Activated CD8-positive, alpha-beta memory T cell treated with anti-CD3 and anti-CD28 coated beads, Interleukin-2, amount 10 ng/mL, durations not matched to agents 7 days and 5 days (primary cell): ENCODE data around the gene SLC39A3. TPM values are rescaled to one million over a fixed set of nuclear protein-coding genes. Genes with fewer than 3 reads are reported as not detected.

Source experiments
- ATAC-seq: fragments of 150-1000 bp; cut with Tn5 transposase; one replicate; pipeline ENCODE4 v1.10.0; 2021; ENCODE audit warnings: moderate library complexity
- CTCF ChIA-PET: fragments of 350-600 bp; sonication (Branson Sonifier 250); formaldehyde crosslinking; loops from one replicate; lab custom pipeline; 2021; ENCODE audit warnings: antibody characterized with exemption; lab: Charles Lee
- DNase-seq: peaks from one replicate; pipeline ENCODE4 v3.0.0-alpha.2; 2020
- H3K27ac Mint-ChIP-seq: one replicate; pipeline ENCODE4 v1.8.0; 2021; ENCODE audit warnings: mild to moderate bottlenecking, mixed read lengths
- H3K27me3 Mint-ChIP-seq: one replicate; pipeline ENCODE4 v1.8.0; 2021; ENCODE audit warnings: mixed read lengths
- H3K36me3 Mint-ChIP-seq: one replicate; pipeline ENCODE4 v1.8.0; 2021; ENCODE audit warnings: mild to moderate bottlenecking, mixed read lengths
- H3K4me1 Mint-ChIP-seq: one replicate; pipeline ENCODE4 v1.8.0; 2021; ENCODE audit warnings: mixed read lengths
- H3K4me3 Mint-ChIP-seq: one replicate; pipeline ENCODE4 v1.8.0; 2021; ENCODE audit warnings: mild to moderate bottlenecking, moderate library complexity, mixed read lengths
- H3K9me3 Mint-ChIP-seq: one replicate; pipeline ENCODE4 v1.8.0; 2022; ENCODE audit warnings: low read depth, mixed read lengths
- total RNA-seq, 2 experiments: library from RNA; stranded (reverse); gene quantifications; one replicate each; pipeline ENCODE4 v1.2.3, GENCODE V29; 2021

The SLC39A3 gene, protein sequence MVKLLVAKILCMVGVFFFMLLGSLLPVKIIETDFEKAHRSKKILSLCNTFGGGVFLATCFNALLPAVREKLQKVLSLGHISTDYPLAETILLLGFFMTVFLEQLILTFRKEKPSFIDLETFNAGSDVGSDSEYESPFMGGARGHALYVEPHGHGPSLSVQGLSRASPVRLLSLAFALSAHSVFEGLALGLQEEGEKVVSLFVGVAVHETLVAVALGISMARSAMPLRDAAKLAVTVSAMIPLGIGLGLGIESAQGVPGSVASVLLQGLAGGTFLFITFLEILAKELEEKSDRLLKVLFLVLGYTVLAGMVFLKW
- 10 to 100 TPM; 36.9 to 41.3 TPM for total RNA-seq

DNA sequence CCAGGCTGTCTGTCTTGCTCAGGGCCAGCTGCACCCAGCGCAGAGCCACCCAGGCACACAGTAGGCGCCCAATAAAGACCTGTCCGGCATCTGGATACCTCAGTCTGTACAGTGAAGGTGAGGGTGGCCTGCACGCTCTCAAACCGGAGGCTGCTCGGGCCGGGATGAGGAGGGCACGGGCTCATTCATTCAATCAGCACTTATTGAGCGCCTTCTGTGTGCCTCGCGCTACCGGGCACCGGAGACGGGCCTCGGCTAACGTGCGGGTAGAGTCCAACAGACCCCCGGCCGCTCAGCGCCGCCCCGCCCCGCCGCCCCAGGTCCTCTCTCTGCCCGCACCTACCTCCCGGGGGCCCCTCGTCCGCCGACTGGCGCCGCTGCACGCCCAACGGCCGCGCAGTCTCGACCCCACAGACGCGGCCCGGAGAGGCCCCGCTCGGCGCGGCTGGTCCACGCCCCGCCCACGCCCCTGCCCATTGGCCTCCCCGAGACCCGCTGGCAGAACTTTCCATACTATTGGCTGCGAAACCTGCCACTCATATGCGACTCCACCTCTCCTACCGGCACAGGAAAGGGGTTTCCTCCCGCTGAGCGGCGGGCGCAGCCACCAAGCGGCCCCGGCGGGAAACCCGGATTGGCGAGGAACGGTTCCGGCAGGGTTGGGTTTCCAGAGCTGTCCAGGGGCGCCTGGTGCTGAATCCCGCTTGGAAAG is at the start of gene SLC39A3:
Gene SLC39A3, minus strand, starts transcription at position 416 of the 712 bp plus-strand sequence. CDS start 2,760 bp downstream, outside the sequence.
- CTCF ChIA-PET, result interaction anchor here (1.2 to 3.9 kb wide), 5 partner anchors 10 to 211 kb away, joined by 3 to 15 read pairs (median 5); partner anchors contain the start of gene ZNF554
- no peaks in the 10 kb centered on the region for H3K9me3 Mint-ChIP-seq

DNA sequence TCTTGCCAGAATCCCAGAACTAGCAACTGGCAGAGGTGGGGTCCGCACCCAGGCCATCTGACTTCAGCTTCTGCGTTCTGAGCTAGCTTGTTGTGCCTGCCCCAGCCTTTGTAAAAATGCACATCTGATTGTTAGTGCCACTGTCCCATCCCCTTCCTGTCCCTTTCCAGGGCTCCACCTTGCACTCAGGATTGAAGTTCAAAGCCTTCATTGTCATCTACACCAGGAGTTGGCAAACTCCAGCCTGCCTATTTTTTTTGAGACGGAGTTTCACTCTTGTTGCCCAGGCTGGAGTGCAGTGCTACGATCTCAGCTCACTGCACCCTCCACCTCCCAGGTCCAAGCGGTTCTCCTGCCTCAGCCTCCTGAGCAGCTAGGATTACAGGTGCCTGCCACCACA is 48.4 kb upstream of the SLC39A3 start:
- peaks cover 48% of the 10 kb centered on the region for H3K4me1 Mint-ChIP-seq

More for the DNA sequence above, at the start of gene SLC39A3:
- Mint-ChIP-seq H3K27me3 (peaks cover 12% of the 10 kb centered on the region), H3K36me3 (peaks cover 28% of the 10 kb centered on the region), H3K4me3 (peak within 1 kb of the TSS; percentile 87), H3K27ac (peak within 1 kb of the TSS; percentile 76), H3K4me1 (peaks cover 14% of the 10 kb centered on the region)
- DNase-seq, result peak; percentile 99
- ATAC-seq, result peak; percentile 99

DNA sequence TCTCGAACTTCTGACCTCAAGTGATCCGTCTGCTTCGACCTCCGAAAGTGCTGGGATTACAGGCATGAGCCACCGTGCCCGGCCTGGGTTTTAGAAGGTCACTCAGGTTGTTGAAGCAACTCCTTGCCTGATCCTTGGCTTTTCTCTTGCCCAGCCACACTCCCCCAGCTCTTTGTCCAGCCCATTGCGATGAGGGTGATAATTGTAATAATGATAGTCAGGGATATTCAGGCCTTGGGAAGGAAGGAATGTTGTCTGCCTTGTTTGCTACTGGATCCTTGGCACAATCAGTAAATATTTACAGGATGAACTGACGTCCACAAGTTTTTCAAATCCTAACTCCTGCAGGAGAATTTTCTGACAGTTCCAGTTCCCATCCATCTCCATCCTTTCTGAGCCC is 47.3 kb upstream of the SLC39A3 start:
- Mint-ChIP-seq H3K36me3 (peaks cover 10% of the 10 kb centered on the region), H3K27me3 (no peaks in the 10 kb centered on the region), H3K4me1 (peaks cover 53% of the 10 kb centered on the region), H3K27ac (peak overlapping the region; percentile 47), H3K4me3 (peak overlapping the region; percentile 91), H3K9me3 (no peaks in the 10 kb centered on the region)
- CTCF ChIA-PET, result interaction anchor here (1.3 kb wide), 1 partner anchor 32 kb away, joined by 3 read pairs; no protein-coding TSS in a partner anchor
- DNase-seq, result no peak
- no peak for ATAC-seq

More for the DNA sequence above, 48.4 kb upstream of the SLC39A3 start:
- H3K4me3 Mint-ChIP-seq, result no peak overlapping the region
- ATAC-seq (no peak), DNase-seq (no peak)
- peaks cover 12% of the 10 kb centered on the region for H3K36me3 Mint-ChIP-seq
- CTCF ChIA-PET, result interaction anchor here (0.6 kb wide), 1 partner anchor 623 kb away, joined by 4 read pairs; no protein-coding TSS in a partner anchor
- no peak overlapping the region for H3K27ac Mint-ChIP-seq
- no peaks in the 10 kb centered on the region for H3K27me3 Mint-ChIP-seq
- H3K9me3 Mint-ChIP-seq, result no peaks in the 10 kb centered on the region

DNA sequence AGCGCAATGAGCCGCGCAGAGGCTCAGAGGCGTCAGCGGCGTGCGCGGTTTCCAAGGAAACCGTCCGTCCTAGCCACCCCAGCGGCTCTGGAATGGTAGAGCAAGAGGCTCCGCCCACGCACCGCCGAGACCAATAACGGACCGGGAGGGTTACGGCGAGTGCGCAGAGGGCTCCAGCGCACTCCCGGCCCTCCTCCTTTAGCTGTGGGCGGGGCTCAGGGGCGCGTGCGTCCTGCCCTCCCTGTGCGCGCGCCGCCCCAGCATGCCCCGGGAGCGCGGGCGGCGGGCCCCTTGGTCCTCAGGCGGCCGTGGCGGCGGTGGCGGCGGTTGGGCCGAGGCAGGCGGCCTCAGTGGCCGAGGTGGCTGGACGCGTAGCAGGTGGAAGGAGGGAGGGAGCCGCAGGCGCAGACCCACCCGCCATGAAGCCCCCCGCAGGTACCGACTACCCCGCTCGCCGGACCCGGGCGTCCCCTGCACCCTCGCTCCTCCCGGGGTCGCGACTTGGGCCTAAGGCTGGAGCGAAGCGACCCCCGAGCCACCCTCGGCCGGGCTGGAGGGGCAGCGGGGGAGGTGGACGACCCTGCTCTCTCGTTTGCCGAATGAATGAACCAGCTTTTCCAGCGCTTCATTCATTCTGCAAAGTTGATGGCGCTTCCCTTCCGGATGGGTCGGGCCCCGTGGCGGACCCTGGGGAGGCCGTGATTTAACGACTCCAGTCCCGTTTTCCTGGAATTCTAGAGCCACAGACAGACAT is 45.6 kb upstream of the SLC39A3 start, which contains the start of gene THOP1:
Gene THOP1, plus strand, starts transcription at position 260 of the 754 bp plus-strand sequence. Its CDS starts 160 bp downstream, at position 420.
- Mint-ChIP-seq H3K27ac (peak within 1 kb of the TSS; percentile 78), H3K4me3 (peak within 1 kb of the TSS; percentile 91), H3K9me3 (no peaks in the 10 kb centered on the region), H3K4me1 (peaks cover 67% of the 10 kb centered on the region), H3K36me3 (peaks cover 10% of the 10 kb centered on the region), H3K27me3 (no peaks in the 10 kb centered on the region)
- peak; percentile 90 for ATAC-seq
- DNase-seq, result peak; percentile 100
- CTCF ChIA-PET, result interaction anchor here (0.5 to 1.2 kb wide), 5 partner anchors 14 to 394 kb away, joined by 3 to 5 read pairs (median 4); no protein-coding TSS in a partner anchor

DNA sequence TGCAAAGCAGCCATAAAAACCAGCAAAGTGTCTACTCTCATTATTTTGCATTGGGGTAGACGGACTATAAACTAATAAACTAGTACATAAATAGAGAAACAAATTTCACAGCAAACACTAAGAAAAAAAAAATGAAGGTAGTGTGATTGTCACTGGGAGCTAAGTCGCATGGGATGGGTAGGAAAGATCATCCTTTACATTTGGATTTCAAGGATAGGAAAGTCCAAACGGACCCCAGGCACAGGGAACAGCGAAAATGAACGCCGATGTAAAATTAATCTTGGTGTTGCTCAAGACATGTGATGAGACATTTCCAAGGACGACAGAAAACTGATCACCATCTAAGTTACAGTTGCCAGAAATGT is 43.9 kb upstream of the SLC39A3 start:
- no peaks in the 10 kb centered on the region for H3K9me3 Mint-ChIP-seq
- peaks cover 8% of the 10 kb centered on the region for H3K36me3 Mint-ChIP-seq
- H3K27me3 Mint-ChIP-seq, result no peaks in the 10 kb centered on the region
- ATAC-seq (no peak), DNase-seq (no peak)
- CTCF ChIA-PET, result interaction anchor here (0.8 to 1.7 kb wide), 5 partner anchors 18 to 166 kb away, joined by 3 to 4 read pairs (median 3); no protein-coding TSS in a partner anchor
- peak overlapping the region; percentile 92 for H3K27ac Mint-ChIP-seq
- H3K4me3 Mint-ChIP-seq, result peak overlapping the region; percentile 88
- H3K4me1 Mint-ChIP-seq, result peaks cover 60% of the 10 kb centered on the region

DNA sequence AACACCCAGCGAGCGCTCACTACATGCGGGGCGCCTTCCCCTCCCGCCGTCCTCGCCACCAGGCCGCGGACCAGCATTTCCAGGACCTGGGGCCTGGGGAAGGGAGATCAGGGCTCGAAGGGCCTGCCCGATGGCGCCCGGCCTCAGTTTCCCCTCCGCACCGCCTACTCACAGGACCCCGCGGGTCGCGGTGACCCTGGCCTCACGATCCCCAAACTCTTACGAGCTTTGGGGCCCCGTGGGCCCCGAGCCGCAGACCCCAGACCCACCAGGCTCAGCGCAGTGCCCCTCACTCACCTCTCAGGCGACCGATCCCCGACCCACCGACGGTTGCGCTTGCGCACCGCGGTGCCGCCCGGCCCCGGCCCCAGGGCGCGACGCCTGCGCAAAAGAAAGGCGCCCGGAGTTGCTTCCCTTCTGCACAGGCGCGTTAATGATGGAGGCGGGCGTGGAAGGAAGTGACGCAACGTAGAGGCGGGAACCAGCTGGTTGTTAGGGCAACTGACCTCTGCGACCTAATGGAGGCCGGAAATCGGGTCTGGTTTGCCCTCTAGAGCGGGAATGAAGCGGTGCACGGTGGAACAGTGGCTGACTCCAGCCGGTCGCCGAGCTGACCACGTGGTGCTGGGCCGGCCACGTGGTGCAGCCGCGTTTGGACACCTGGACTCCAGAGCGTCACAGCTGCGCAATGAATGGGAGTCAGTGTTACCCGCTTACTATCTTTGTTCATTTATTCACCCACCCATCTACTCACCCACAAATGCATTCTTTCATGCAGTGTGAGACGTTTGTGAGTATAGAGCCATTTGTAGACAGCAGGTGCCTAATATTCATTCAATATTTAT is 43.3 kb upstream of the SLC39A3 start, which contains the start of gene SGTA:
Gene SGTA, minus strand, starts transcription at position 338 of the 845 bp plus-strand sequence. CDS start 14,205 bp downstream, outside the sequence.
- H3K4me3 Mint-ChIP-seq, result peak within 1 kb of the TSS; percentile 88
- H3K27me3 Mint-ChIP-seq, result no peaks in the 10 kb centered on the region
- H3K4me1 Mint-ChIP-seq, result peaks cover 62% of the 10 kb centered on the region
- ATAC-seq (peak; percentile 69), DNase-seq (peak; percentile 99)
- CTCF ChIA-PET, result interaction anchor here (0.8 to 1.7 kb wide), 5 partner anchors 18 to 167 kb away, joined by 3 to 4 read pairs (median 3); no protein-coding TSS in a partner anchor
- peak within 1 kb of the TSS; percentile 92 for H3K27ac Mint-ChIP-seq
- H3K36me3 Mint-ChIP-seq, result peaks cover 10% of the 10 kb centered on the region
- no peaks in the 10 kb centered on the region for H3K9me3 Mint-ChIP-seq

DNA sequence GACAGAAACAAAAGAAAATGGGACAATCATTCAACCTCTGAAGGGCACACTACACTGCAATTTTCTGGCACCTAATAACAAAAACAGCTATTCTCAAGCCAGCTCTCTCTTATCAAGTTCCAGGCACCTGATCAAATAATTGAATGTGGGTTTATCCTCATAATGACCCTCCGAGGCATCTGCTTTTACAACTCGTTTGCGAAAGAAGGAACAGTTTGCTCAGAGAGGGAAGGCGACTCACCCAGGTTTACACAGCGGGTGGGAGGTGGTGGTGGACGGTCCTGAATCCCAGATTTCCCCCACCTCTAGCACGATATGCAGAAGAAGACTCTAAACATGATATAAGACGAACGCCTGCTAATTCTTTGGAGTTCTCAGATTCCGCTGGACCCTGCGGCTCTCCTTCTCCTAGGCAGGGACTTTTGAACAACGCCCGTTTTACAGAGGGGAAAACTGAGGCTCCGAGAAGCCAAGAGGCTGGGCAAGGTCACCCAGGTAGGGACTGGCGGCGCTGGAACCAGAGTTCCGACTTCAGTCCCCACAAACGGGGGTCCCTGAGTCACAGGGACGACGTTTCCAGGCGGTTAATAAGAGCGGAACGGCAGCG is 42.6 kb upstream of the SLC39A3 start:
- CTCF ChIA-PET, result interaction anchor here (0.9 to 1.7 kb wide), 4 partner anchors 15 to 168 kb away, joined by 3 to 4 read pairs (median 4); no protein-coding TSS in a partner anchor
- H3K27me3 Mint-ChIP-seq, result no peaks in the 10 kb centered on the region
- peaks cover 11% of the 10 kb centered on the region for H3K36me3 Mint-ChIP-seq
- no peak for ATAC-seq
- peaks cover 55% of the 10 kb centered on the region for H3K4me1 Mint-ChIP-seq
- DNase-seq, result no peak
- peak overlapping the region; percentile 92 for H3K27ac Mint-ChIP-seq
- no peaks in the 10 kb centered on the region for H3K9me3 Mint-ChIP-seq
- peak overlapping the region; percentile 88 for H3K4me3 Mint-ChIP-seq

DNA sequence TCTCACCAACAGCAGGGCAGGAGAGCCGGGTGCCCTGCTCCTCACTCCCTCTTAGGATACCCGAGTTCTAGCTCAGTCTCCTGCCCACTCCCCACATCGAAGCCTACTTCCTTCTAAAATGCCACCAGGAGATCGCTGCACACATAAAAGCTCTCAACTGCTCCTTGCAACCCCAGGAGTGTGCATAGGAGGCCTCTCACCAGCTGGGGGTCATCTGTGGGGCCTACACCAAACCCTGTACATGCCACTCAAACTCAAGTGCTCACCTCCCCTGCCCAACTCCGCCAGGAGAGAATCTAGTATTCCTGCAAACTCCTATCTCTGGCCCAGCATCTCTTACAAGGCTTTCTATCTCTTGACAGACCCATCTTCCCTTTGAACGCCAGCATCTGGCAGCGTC is 40.5 kb upstream of the SLC39A3 start:
- DNase-seq (no peak), ATAC-seq (no peak)
- Mint-ChIP-seq H3K4me1 (peaks cover 57% of the 10 kb centered on the region), H3K9me3 (no peaks in the 10 kb centered on the region), H3K27ac (no peak overlapping the region), H3K27me3 (no peaks in the 10 kb centered on the region), H3K4me3 (no peak overlapping the region), H3K36me3 (peaks cover 10% of the 10 kb centered on the region)
- CTCF ChIA-PET, result no interaction called here

DNA sequence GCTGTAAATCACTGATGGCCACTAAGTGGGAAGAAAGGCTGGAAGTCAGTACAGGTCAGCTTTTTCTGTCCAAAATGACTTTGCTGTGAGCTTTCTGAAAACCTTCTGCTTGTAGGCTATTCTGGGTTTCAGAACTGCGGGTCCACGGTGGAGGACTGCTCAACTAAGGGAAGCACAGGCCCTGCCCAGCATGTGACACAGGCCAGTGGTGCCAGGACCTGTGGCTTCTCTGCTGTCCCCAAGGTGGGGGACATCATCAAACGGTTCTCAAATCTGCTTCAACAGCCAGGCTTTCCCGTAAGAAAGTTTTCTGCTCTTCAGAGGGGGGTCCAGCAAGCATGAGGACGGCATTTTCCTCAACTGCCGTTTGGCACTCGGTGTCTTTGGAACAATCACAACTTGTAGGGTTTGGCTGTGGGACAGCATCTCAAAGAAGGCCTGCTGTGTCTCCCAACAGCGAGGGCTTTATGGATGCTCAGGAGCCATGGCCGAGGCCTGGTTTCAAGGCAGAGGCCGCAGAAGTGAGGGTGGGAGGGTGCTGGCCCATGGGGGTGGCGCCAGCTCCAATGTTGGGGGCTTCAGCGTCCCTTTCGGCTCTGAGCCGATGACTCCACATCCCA is 39.4 kb upstream of the SLC39A3 start:
- no peak for ATAC-seq
- CTCF ChIA-PET, result interaction anchor here (1.1 kb wide), 1 partner anchor 131 kb away, joined by 4 read pairs; no protein-coding TSS in a partner anchor
- H3K27me3 Mint-ChIP-seq, result no peaks in the 10 kb centered on the region
- no peak overlapping the region for H3K4me3 Mint-ChIP-seq
- no peaks in the 10 kb centered on the region for H3K9me3 Mint-ChIP-seq
- H3K27ac Mint-ChIP-seq, result no peak overlapping the region
- DNase-seq, result no peak
- peaks cover 10% of the 10 kb centered on the region for H3K36me3 Mint-ChIP-seq
- peaks cover 55% of the 10 kb centered on the region for H3K4me1 Mint-ChIP-seq

DNA sequence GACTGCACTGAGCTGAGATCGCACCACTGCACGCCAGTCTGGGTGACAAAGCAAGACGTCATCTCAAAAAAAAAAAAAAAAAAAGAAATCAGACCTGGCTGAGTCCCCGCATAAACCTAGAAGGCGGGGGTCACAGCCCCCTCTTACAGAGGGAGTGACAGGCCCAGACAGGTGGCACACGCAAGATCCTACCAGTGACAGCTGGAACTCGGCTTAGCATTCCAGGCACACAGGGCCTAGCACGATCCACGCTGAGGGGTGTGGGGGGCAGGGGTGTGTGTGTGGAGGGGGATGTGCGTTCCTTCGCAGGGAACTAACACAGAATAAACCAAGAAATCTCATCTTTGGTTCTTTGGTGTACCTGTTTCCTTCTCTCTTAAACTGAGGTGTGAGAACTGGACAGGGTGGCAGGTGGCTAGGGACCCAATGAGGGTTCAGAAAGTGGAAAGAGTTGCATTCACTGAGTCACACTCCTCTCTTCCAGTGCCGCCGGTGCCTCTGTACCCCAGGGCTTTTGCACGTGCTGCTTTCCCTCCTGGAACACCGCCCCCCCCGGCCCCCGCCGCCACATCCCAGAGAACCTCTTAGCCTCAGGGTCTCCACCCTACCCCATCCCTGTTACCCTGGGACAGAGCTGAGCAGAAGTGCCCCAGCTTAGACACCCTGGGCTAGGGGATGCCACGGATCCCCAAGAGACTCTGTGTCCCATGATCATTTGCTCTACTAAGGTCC is 38.3 kb upstream of the SLC39A3 start:
- Mint-ChIP-seq H3K9me3 (no peaks in the 10 kb centered on the region), H3K4me1 (peaks cover 45% of the 10 kb centered on the region), H3K27ac (no peak overlapping the region), H3K36me3 (peaks cover 10% of the 10 kb centered on the region), H3K27me3 (no peaks in the 10 kb centered on the region), H3K4me3 (no peak overlapping the region)
- DNase-seq (no peak), ATAC-seq (no peak)
- CTCF ChIA-PET, result interaction anchor here (1.1 kb wide), 2 partner anchors 19 to 130 kb away, joined by 3 to 4 read pairs; no protein-coding TSS in a partner anchor
